DMS114 treated with DMSO at 0.1 percent for 48 hours (cell line): ENCODE measurements around the gene PDPK1.

ENCODE experiments used
- DNase-seq: peaks from one replicate; lab custom pipeline; 2025; ENCODE audit not compliant: unreplicated experiment; lab: John Stamatoyannopoulos, UW

PDPK1 gene

DNA sequence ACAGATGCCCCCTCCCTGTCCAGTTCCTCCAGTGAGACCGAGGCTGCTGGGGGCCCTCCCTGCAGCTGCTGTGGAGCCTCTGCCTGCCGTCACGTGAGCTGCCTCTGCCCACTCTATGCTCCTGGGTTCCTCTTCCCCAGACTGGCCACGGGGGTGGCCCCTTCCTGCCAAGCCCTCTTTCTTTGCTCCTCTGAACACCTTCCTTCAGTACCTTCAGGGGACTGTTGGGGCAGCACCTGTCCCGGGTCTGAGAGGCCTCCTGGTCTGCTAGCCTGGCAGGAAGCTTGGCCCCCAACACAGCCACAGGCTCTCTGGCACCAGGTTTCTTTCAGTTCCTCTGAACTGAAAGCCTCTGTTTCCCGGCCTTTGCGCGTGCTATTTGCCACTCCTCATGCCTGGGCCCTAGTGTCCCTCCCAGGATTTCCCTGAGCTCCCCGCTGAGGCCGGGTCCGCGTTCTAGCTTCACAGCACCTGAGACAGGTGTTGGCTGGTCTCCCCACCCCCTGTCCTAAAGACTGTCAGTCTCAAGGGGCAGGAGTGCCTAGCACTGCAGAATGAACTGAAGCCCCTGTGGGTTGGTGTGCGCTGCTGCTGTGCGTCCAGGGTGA lies 30.7 kb upstream of the PDPK1 start:
- no peak for DNase-seq

DNA sequence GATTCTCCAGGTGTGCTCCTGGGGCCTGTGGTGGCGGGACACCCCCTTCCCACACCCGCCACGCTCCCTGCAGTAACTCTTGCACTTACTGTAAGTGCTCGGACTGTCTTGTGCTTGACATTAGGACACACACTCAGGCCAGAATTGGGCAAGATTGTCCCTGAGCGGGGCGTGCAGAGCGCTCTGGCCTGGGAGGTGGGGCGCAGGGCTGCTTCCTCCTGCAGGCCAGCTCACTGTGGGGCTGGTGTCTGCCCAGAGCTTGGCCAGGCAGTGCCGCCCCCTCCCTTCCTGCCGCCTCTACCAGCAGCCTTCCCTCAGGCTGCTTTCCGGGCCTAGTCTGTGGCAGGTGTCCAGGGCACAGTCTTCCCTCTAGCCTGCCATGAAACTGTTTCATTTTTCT lies 30.2 kb upstream of the PDPK1 start:
- no peak for DNase-seq

DNA sequence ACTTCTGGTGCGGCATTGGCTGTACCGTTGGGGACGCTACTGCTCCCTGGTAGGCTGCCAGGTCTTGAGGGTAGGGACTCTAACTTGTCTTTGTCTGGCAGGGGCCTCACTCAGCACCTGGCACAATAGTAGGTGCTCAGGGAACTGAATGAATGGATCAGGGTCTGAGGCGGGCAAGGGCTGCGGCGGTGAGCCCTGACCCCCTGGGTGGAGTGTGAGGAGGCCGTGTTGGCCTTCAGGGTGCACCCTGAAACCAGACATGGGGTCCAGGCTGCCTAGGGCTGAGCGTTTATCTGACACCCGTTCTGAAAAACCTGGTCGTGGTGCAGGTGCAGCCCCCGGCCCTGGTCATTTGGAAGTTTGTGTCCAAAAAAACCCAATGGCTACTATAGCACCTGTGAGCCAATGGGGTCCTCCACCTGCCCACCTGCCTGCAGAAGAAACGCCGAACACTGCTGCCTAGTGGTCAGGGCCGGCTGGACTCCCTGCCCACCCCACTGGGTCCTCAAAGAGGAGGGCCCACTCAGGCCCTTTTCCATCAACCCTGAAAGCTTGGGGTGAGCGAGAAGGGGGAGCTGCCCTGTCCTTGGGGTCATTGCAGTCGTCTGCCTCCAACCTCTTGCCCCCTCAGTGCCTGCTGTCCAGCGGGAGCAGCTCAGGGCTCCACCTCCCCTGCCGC lies 29.0 kb upstream of the PDPK1 start:
- DNase-seq: no peak

DNA sequence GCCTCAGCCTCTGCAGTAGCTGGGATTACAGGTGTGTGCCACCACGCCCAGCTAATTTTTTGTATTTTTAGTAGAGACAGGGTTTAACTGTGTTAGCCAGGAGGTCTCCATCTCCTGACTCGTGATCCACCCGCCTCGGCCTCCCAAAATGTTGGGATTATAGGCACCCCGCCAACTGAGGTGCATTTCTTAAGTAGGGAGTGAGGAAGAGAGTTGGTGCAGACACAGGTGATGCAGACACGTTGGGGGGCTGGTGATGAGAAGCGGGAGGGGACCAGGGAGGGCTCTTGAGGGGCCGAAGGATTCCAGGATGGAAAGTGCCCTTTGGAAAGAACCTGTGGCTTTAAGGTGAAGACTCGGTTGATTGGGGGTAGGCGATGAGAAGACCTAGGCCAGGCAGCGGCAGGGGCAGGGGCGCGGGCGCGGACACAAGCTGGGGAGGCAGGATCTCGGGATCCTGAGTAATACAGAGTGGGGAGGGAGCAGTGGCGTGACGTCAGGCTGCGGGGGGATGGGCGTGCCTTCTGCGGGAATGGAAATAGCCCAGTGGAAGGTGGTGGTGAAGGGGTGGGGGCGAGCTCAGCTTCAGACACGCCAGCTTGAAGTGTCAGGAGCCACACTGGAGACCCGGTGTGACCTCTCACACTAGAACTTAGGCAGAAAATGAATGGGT lies 26.6 kb upstream of the PDPK1 start:
- no peak for DNase-seq

DNA sequence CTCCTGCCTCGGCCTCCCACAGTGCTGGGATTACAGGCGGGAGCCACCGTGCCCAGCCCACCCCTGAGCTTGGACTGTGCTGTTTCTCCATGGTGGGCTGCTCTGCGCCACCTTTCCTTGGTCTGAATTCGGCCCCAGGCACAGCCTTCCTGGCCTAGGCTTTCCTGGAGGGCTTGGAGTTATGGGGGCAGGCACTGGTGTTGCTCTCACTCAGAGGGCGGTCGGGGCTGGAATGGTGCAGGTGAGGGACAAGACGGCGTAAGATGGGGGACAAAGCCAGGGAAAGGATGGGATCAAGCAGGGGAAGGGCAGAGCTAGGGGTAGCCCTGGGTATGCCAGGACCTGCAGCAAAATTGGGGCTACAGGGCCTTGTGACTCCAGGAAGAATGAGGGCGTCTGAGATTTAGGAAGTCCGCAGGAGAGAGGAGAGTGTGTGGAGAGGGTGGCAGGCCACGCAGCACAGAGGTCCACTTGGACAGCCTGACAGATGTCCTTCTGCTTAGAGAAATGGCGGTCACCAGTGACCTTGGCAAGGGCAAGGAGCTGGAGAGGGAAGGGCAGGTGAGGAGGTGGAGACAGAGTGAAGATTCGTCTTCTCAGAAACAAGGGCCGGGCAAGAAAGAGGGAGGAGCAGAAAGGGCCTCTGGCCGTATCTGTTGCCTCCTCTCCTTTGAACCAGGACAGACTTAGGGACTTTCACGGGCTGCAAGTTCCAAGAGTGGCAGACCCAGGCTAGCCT lies 25.7 kb upstream of the PDPK1 start:
- no peak for DNase-seq

DNA sequence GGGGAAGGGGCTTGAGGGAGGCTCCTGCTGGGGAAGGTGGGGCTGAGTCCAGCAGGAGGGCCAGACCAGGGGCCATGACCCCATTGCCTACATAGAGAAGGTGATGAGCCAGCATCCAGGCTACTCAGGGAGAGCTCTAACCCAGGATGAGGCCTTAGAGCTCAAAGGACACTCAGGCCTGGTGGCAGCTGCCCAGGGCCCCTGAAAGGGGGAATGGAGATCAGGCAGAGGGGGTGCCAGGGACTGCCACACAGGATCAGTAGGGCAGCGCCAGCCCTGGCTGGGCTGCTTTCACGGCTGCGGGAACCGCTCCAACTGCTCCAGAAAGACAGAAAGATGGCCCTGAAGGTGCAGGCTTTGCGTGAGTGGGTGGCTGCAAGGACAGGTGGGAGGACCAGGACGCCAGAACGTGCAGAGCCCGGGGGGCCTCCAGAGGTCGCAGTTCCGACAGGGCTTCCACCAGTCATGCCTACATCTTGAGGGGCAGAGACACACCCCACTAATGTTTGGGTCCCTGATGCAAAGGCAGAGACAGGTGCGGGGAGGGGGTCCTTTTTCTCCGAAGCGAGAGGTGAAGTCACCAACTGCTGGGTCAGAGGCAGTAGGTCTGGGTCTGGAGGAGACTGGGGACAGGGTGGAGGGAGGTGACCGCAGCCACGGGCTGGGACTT lies 25.0 kb upstream of the PDPK1 start:
- no peak for DNase-seq

DNA sequence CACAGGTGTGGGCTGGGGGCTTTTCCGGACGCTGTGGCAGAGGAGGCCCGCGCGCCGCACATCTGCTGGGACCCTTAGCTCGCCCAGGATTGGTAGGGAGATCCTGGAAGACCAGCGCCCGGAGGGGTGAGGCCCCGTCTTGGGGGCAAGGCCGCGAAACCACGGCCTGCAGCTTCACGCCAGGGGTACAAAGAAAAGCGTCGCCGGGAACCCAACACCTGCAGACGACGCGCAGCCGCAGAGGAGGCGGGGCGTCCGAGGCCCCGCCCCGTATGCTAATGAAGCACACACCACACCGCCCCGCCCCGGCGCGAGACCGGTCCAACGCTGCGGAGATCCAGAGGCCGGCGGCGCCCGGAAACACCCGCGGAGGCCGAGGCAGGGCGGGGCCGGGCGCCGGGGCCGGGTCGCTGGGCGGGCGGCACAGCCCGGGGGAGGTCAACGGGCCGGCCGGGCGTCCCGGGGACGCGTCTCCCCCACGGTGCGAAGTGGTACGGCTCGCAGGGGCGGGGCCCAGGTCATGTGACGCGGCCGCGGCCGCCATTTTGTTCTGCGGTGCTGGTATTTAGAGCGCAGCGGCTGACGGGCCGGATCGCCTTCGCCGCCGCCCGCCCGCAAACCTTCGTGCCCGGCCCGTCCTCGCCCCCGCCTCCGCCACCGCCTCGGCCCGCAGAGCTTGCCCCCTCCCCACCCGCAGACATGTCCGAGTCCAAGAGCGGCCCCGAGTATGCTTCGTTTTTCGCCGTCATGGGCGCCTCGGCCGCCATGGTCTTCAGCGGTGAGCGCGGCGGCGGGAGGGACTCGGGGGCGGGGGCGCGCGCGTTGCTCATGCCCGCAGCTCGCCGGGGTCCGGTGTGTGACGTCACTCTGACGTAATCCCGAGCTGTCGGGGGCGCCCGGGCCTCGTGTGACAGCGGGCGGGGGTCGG lies 24.2 kb upstream of the PDPK1 start, which contains the start of gene ATP6V0C:
ATP6V0C (plus strand) TSS at position 548 of the 928 bp plus-strand sequence; CDS start at position 700, 152 bp downstream.
- peak; percentile 42 for DNase-seq

DNA sequence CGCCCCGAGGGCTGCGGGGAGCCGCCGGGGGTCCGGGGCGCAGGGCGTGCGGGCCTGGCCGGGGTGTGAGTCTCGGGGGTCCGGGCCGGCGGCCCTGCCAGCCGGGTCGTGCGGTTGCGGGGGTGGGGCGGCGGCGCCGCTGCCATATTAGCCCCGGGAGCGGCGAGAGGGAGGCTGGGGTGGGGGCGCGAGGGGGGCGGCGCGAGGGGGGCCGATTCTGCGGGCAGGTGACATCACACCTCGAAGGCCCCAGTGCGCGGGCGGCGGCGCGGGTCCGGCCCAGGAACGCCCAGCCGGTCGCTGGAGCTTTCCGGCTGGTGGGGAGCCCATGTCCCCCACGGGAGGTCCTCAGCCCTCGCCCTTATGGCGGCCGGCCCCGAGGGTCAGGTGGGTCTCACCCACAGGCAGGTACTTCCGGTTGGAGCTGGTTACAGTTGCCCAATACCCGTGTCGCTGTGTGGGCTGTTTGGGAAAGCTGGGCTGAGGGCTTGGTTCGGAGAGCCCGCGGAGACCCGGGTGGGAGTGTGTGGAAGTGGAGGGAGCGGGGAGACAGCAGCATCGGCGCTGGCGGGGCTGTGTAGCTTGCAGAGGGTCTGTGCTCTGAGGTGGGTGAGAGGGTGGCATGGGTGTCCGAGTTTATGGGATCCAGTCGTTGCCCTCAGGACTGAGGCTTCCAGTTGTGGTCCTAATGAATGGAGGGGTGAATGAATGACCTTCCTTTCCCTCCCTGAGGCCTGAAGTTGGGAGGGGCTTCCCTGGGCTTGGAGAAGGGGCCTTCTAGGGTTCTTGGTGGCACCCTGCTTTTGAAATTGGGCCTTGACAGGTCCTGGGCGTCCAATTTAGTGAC lies 23.3 kb upstream of the PDPK1 start:
- DNase-seq: no peak

DNA sequence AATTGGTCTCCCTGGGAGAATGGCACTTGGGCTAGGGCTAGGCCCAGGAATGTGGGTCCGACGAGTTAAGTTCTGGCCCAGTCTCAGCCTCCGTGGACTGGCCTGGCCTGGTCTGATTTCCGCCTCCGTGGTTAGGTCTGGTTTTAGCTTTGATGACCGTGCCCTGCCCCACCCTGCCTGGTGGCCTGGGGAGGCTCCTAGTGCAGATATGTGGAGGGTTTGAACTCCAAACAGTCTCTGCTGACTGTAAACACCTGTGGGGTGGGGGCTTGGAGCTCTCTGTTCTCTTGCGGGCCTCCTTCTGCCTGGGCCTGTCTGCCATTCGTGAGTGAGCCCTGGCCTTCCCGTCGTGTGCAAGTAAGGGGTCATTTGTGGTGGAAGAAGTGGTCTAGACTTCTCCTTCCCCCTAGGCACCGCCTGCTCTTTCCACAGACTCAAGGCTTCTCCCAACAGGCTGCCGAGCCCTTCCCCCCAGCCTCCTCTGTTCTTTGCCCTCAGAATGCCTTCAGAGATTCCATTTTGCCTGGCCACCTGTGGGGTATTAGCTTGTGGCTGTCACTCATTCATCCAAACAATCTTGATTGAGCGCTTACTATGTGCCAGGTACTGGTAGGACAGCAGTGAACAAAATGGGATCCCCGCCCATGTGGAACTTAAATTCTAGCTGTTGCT lies 22.5 kb upstream of the PDPK1 start:
- no peak for DNase-seq

DNA sequence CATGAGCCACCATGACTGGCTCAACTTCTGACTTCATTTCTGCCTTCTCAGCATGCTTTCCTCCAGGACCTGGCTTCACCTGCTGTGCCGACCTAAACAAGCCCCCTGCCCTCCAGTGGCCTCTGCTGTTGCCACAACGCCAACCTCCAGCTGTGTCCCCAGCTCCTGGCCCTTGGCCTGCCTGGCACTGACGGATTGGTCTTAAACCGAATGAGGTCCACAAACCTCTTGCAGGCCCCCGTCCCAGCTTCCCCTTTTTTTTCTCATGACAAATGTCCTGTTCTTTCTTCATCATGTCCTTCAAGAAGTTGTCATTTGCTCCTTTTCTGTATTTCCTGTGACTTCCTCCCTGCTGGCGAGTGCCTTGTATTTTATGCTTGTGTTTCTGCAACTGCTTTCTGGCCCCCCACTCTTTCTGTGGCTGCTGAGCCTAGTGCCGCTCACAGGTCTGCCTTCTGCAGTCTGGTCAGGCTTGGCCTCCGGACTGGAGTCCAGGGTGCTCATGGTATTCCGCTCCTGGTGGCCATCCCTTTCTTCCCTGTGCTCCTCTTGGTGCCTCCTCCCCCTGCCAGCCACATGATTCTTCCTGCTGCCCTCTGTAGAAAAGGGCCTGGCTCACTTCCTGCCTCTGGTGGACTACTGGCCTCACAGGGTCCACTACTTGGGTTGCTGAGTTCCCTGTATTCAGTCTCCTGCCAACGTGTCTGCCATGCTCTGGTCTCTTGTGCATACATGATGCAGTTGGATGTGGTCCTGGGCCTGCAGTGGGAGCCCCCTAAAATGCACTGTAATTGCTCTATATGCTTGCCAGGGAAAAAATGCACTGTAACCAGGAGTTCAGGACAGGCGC lies 21.2 kb upstream of the PDPK1 start:
- no peak for DNase-seq

DNA sequence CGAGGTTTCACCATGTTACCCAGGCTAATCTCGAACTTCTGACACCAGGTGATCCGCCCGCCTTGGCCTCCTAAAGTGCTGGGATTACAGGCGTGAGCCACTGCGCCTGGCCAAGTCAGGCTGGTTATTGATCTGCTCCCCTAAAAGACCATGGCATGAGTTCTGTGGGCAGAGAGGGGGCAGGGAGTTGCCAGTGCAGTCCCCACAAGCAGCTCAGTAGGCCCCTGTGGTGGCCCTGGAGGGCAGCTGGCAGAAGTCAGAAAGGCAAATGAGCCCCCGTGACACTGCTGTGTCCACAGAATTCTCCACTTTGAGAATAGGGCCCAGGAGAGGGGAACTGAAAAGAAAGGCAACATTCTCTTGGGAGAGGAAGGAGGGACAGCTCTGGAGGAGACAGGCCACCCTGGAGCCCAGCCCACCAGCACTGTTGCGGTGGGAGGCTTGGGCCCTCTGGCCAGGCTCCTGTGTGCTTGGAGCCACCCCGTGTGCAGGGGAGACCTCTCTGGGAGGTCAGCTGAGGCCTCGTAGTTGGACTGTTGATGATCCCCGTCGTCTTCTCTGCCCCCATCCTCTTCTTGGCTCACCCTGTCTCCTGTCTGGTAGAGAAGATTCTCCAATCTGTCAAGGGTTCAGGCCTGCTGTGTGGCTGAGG lies 19.7 kb upstream of the PDPK1 start:
- no peak for DNase-seq

DNA sequence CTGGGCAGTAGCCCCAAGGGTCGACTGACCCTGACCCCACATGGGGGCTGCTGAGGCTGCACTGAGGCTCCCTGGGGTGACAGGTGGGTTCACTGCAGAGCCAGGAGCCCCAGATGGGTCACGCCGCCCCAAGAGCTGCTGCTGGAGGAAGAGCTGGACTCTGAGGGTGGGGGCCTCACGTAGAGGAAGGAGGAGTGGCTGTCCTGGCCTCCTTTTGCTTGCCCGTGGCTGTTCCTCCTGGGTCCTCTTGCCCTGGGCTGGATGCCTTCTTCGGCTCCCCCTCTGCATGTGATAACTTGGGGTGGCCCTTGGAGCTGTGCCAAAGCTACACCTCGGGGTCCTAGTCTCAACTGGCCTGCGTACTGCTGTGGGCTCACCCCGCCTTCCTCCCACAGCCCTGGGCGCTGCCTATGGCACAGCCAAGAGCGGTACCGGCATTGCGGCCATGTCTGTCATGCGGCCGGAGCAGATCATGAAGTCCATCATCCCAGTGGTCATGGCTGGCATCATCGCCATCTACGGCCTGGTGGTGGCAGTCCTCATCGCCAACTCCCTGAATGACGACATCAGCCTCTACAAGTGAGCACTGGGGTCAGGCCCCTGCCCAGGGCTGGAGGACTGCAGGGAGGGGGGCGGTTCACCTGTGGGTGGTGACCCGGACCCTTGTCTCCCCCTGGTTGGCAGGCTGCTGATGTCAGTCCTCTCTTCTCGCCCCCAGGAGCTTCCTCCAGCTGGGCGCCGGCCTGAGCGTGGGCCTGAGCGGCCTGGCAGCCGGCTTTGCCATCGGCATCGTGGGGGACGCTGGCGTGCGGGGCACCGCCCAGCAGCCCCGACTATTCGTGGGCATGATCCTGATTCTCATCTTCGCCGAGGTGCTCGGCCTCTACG lies 18.8 kb upstream of the PDPK1 start:
- no peak for DNase-seq

DNA sequence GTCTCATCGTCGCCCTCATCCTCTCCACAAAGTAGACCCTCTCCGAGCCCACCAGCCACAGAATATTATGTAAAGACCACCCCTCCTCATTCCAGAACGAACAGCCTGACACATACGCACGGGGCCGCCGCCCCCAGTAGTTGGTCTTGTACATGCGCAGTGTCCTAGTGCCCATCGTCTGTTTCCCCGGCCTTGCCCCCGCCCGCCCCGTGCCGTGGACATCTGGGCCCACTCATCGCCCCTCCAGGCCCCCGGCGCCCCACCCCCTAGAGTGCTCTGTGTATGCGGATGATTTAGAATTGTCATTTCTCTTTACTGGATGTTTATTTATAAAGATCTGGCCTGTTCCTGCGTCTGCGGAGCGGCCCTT lies 18.1 kb upstream of the PDPK1 start:
- DNase-seq: no peak

DNA sequence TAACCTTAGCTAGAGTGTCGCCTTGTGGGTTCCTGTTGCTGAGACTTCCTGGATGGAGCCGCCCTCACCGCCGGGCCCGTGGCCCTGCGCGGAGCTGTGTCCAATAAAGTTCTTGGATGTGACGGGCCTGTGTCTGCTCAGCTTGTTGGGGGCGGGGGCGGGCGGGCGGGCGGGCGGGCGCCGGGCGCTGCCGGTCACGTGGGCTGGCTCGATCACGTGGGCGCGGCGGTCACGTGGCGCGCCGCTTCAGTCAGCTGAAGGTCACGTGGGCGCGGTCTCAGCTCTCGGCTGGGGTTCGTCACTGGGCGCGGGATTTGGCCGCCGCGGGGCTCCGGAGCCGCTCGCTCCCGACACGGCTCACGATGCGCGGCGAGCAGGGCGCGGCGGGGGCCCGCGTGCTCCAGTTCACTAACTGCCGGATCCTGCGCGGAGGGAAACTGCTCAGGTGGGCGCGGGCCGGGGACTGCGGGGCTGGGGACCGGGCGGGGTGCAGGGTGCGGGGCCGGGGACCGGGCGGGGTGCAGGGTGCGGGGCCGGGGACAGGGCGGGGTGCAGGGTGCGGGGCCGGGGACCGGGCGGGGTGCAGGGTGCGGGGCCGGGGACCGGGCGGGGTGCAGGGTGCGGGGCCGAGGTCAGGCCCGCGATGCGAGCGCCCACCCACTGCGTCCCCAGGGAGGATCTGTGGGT lies 17.6 kb upstream of the PDPK1 start, which contains the start of gene AMDHD2:
AMDHD2 (plus strand) TSS at position 275 of the 687 bp plus-strand sequence; CDS start at position 363, 88 bp downstream.
- DNase-seq: peak; percentile 70

DNA sequence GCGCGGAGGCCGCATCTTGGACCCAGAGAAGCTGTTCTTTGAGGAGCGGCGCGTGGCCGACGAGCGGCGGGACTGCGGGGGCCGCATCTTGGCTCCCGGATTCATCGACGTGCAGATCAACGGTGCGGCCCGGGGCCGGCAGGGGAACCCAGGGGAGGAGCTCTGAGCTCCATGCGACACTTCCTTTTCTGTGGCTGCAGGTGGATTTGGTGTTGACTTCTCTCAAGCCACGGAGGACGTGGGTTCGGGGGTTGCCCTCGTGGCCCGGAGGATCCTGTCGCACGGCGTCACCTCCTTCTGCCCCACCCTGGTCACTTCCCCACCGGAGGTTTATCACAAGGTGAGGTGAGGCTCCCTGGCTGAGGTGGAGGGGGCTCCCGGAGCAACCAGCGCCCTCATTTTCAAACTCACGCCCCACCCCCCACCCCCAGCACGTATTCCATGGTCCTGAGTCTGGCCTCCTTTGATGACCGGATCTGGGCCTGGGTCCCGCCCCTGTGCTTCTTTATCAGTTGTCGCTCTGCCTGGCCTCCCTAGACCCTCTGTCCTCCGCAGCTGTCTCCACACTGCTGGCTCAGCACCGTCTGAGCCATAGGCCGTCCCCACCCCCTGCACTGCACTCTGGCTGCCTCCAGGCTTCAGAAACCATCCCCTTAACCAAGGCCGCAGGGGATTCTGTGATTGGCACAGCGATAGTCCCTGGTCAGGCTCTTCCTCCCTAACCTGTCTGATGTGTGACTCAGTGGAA lies 16.9 kb upstream of the PDPK1 start:
- DNase-seq: no peak
